ENCODE data around the gene KIF25.

KIF25 gene

GRCh38 chr6:168091381-168092264 lies 94.2 kb downstream of the KIF25 start:
- DNase-seq, result no peak

- no peak for DNase-seq
Measured at GRCh38 chr6:168092541-168092940, 95.1 kb downstream of the KIF25 start.

GRCh38 chr6:168093071-168093505 lies 95.6 kb downstream of the KIF25 start:
- no peak for DNase-seq

DNA sequence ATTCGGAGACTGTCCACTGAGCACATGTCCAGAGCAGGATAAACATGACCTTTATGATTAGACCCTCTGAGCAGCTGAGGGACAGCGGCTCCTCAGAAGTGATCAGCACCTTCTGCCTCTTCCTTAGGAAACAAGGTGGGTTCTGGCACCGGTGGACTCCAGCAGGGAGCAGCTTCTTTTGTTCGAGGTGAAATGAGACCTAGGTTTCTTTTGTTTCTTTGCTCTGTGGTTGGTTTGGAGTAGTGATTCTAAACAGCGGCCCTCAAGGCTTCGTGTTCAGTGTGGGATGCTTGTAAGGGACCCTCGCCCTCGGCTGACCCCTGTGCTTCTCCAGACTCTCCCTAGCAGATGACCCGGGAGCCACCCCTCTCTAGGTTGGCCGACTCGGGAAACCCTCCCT lies 96.2 kb downstream of the KIF25 start:
- DNase-seq, result no peak

All from T1000 (cell line).